Thoracic aorta (tissue), 2 donors: ENCODE measurements around the gene LSP1. TPM values are rescaled to one million over a fixed set of nuclear protein-coding genes. Genes with fewer than 3 reads are reported as not detected.

Source experiments
- ATAC-seq: fragments of 150-250 bp; one replicate; pipeline ENCODE4 v1.8.0; 2017; ENCODE audit warnings: low read depth; ENCODE audit not compliant: insufficient number of reproducible peaks, low FRiP score
- DNase-seq: peaks from one replicate; pipeline ENCODE4 v3.0.0-alpha.2; 2020; ENCODE audit warnings: low spot score
- H3K27ac ChIP-seq, 2 donors: fragments of 200-600 bp; sonication (generic); 1 replicate in 1 of 2; 2 replicates in 1 of 2; pipeline ENCODE4 v1.5.1; 2016; ENCODE audit warnings: mild to moderate bottlenecking in 2 of 2, moderate library complexity in 2 of 2
- H3K27me3 ChIP-seq: fragments of 200-600 bp; sonication (generic); replicated peaks from 2 replicates; pipeline ENCODE4 v1.6.0; 2016; ENCODE audit warnings: mild to moderate bottlenecking; ENCODE audit not compliant: insufficient read depth
- H3K36me3 ChIP-seq: fragments of 200-600 bp; sonication (generic); one replicate; pipeline ENCODE4 v1.5.1; 2016
- H3K4me1 ChIP-seq, 2 donors: fragments of 200-600 bp; sonication (generic); 1 replicate in 1 of 2; 2 replicates in 1 of 2; pipeline versions ENCODE4 v1.5.1 to v1.6.0; 2016; ENCODE audit warnings: low read depth in 2 of 2, mild to moderate bottlenecking in 1 of 2; ENCODE audit not compliant: control insufficient read depth in 1 of 2
- H3K4me3 ChIP-seq: fragments of 200-600 bp; sonication (generic); 2 replicates; pipeline ENCODE4 v1.5.1; 2016; ENCODE audit warnings: mild to moderate bottlenecking
- H3K9me3 ChIP-seq: fragments of 200-600 bp; sonication (generic); 2 replicates; pipeline ENCODE4 v1.5.1; 2016
- CTCF ChIP-seq: fragments of 200-600 bp; sonication (generic); IDR thresholded peaks from one replicate; pipeline ENCODE4 v1.5.1; 2019; ENCODE audit warnings: antibody characterized with exemption
- total RNA-seq, 2 donors: library from RNA; depleted of rRNA; stranded (reverse); fragments of >200 nt; gene quantifications; one replicate each; pipeline versions ENCODE4 v1.1.0 to v1.2.3, GENCODE V29; 2016

The LSP1 gene
- total RNA-seq, 2 donors from 2014 or later = 23.6 to 40.5 TPM

- Histone ChIP-seq H3K4me3 (no peak overlapping the region), H3K27me3 (no peaks in the 10 kb centered on the region), H3K36me3 (no peaks in the 10 kb centered on the region), H3K27ac (no peak overlapping the region), H3K4me1 (peaks cover 5 to 19% of the 10 kb centered on the region in 2 donors), H3K9me3 (no peaks in the 10 kb centered on the region)
- TF ChIP-seq CTCF = no peak
- no peak for ATAC-seq
- no peak for DNase-seq
These were observed 53.3 kb downstream of the LSP1 start for GRCh38 chr11:1906181-1906580.

- Histone ChIP-seq H3K9me3 (no peaks in the 10 kb centered on the region), H3K27ac (peak overlapping the region in 1 of 2 donors; percentile 3), H3K36me3 (no peaks in the 10 kb centered on the region), H3K27me3 (no peaks in the 10 kb centered on the region), H3K4me1 (peaks cover 5 to 19% of the 10 kb centered on the region in 2 donors), H3K4me3 (no peak overlapping the region)
- DNase-seq (no peak), ATAC-seq (no peak)
- TF ChIP-seq CTCF = no peak
These were observed 53.9 kb downstream of the LSP1 start for GRCh38 chr11:1906611-1907423.

GRCh38 chr11:1908618-1909017 lies 55.7 kb downstream of the LSP1 start:
- DNase-seq (no peak), ATAC-seq (no peak)
- Histone ChIP-seq H3K4me3 (peak overlapping the region; percentile 58), H3K4me1 (peaks cover 5 to 19% of the 10 kb centered on the region in 2 donors), H3K27me3 (no peaks in the 10 kb centered on the region), H3K36me3 (no peaks in the 10 kb centered on the region), H3K27ac (peak overlapping the region; percentile 11 to 42), H3K9me3 (no peaks in the 10 kb centered on the region)
- no peak for TF ChIP-seq CTCF

- Histone ChIP-seq H3K27ac (no peak overlapping the region), H3K36me3 (no peaks in the 10 kb centered on the region), H3K27me3 (no peaks in the 10 kb centered on the region), H3K4me1 (peaks cover 5 to 19% of the 10 kb centered on the region in 2 donors), H3K4me3 (no peak overlapping the region), H3K9me3 (no peaks in the 10 kb centered on the region)
- no peak for TF ChIP-seq CTCF
- ATAC-seq = no peak
- DNase-seq = no peak
These were observed 56.6 kb downstream of the LSP1 start for GRCh38 chr11:1909524-1909923.

- Histone ChIP-seq H3K27me3 (no peaks in the 10 kb centered on the region), H3K27ac (no peak overlapping the region), H3K4me1 (peaks cover 5 to 13% of the 10 kb centered on the region in 2 donors), H3K9me3 (no peaks in the 10 kb centered on the region), H3K36me3 (no peaks in the 10 kb centered on the region), H3K4me3 (no peak overlapping the region)
- DNase-seq = no peak
- no peak for ATAC-seq
- no peak for TF ChIP-seq CTCF
These were observed 59.5 kb downstream of the LSP1 start for GRCh38 chr11:1912289-1912878.
